GM21786 (cell line): ENCODE measurements around the gene SSBP3.
A peak's percentile ranks its signal among the peaks of the same experiment; 100 is the strongest.
"Not testable (repeated sequence)": the region's sequence is repeated elsewhere in the genome, so short reads cannot be mapped to it uniquely, and the experiment has no call there.

ENCODE experiments used
- ATAC-seq: cut with Tn5 transposase; IDR thresholded peaks from one replicate; pipeline ENCODE4 v1.9.1; 2021; ENCODE audit not compliant: unreplicated experiment

The SSBP3 gene

GRCh38 chr1:54406339-54407153 is at the start of gene SSBP3:
SSBP3 (minus strand) TSS chr1:54406394.
- peak; percentile 83 for ATAC-seq

GRCh38 chr1:54453509-54453908 is 47.3 kb upstream of the SSBP3 start:
- ATAC-seq = no peak

GRCh38 chr1:54453022-54453421 is 46.8 kb upstream of the SSBP3 start:
- ATAC-seq = no peak

GRCh38 chr1:54449431-54449830 is 43.2 kb upstream of the SSBP3 start:
- not testable (repeated sequence) for ATAC-seq

- not testable (repeated sequence) for ATAC-seq
Measured at GRCh38 chr1:54448801-54449200, 42.6 kb upstream of the SSBP3 start.

- not testable (repeated sequence) for ATAC-seq
Measured at GRCh38 chr1:54447081-54447480, 40.9 kb upstream of the SSBP3 start.

- no peak for ATAC-seq
Measured at GRCh38 chr1:54442185-54442584, 36.0 kb upstream of the SSBP3 start.

- ATAC-seq = no peak
Measured at GRCh38 chr1:54439550-54440223, 33.5 kb upstream of the SSBP3 start.

GRCh38 chr1:54437783-54438182 is 31.6 kb upstream of the SSBP3 start:
- ATAC-seq = no peak

- ATAC-seq = no peak
Measured at GRCh38 chr1:54436826-54437225, 30.6 kb upstream of the SSBP3 start.

- no peak for ATAC-seq
Measured at GRCh38 chr1:54429838-54430237, 23.6 kb upstream of the SSBP3 start.

- no peak for ATAC-seq
Measured at GRCh38 chr1:54428837-54429518, 22.8 kb upstream of the SSBP3 start.

GRCh38 chr1:54425152-54425584 is 19.0 kb upstream of the SSBP3 start:
- ATAC-seq = no peak

GRCh38 chr1:54424398-54424797 is 18.2 kb upstream of the SSBP3 start:
- ATAC-seq = no peak

- no peak for ATAC-seq
Measured at GRCh38 chr1:54421101-54421504, 14.9 kb upstream of the SSBP3 start.

- not testable (repeated sequence) for ATAC-seq
Measured at GRCh38 chr1:54418598-54418997, 12.4 kb upstream of the SSBP3 start.

- no peak for ATAC-seq
Measured at GRCh38 chr1:54417123-54417522, 10.9 kb upstream of the SSBP3 start.

GRCh38 chr1:54416435-54416834 is 10.2 kb upstream of the SSBP3 start:
- ATAC-seq = no peak

- no peak for ATAC-seq
Measured at GRCh38 chr1:54415991-54416390, 9.8 kb upstream of the SSBP3 start.

GRCh38 chr1:54415533-54415932 is 9.3 kb upstream of the SSBP3 start:
- ATAC-seq = no peak

- ATAC-seq = no peak
Measured at GRCh38 chr1:54413732-54414131, 7.5 kb upstream of the SSBP3 start.

- no peak for ATAC-seq
Measured at GRCh38 chr1:54413295-54413694, 7.1 kb upstream of the SSBP3 start.
